A549 (cell line): ENCODE data around the gene RAB11FIP5. TPM values are rescaled to one million over a fixed set of nuclear protein-coding genes. Genes with fewer than 3 reads are reported as not detected.

Experiments used
- ATAC-seq, 2 experiments: fragments of 200-7000 bp in 1 of 2; fragments of >200 bp in 1 of 2; cut with Nextera tagmentation in 1 of 2; cut with Tn5 transposase in 1 of 2; 3 replicates each; pipeline versions ENCODE4 v1.8.0 to v1.9.1; 2018 to 2020; ENCODE audit warnings: mild to moderate bottlenecking in 1 of 2, moderate library complexity in 1 of 2
- CTCF ChIA-PET: fragments of 300-600 bp; sonication (Branson Sonifier 250); formaldehyde crosslinking; extraction: SDS; loops from one replicate; lab custom pipeline; 2021; ENCODE audit warnings: antibody characterized with exemption, inconsistent platforms; lab: Yijun Ruan, JAX
- POLR2A ChIA-PET: fragments of 350-600 bp; formaldehyde crosslinking; extraction: SDS; loops from one replicate; lab custom pipeline; 2021; ENCODE audit warnings: antibody characterized with exemption, inconsistent platforms; lab: Yijun Ruan, JAX
- DNase-seq, 2 experiments: peaks; one replicate each; pipeline versions ENCODE4 v3.0.0 to v3.0.0-alpha.2; 2011 to 2016; ENCODE audit warnings: low read depth in 1 of 2, low spot score in 1 of 2
- FAIRE-seq: peaks from 2 replicates; lab custom pipeline; 2011; peaks lifted over from hg19 to GRCh38; lab: Jason Lieb, UNC
- H3K27ac ChIP-seq, 2 experiments: fragments of >200 bp; sonication (Bioruptor Twin); formaldehyde crosslinking; 3 replicates each; pipeline ENCODE4 v1.5.1; 2016 to 2017
- H3K4me1 ChIP-seq: fragments of >200 bp; sonication (Bioruptor Twin); formaldehyde crosslinking; 3 replicates; pipeline ENCODE4 v1.6.1; 2016
- H3K4me2 ChIP-seq: fragments of >200 bp; sonication (Bioruptor Twin); formaldehyde crosslinking; 3 replicates; pipeline ENCODE4 v1.6.1; 2016
- H3K4me3 ChIP-seq: fragments of >200 bp; sonication (Bioruptor Twin); formaldehyde crosslinking; 3 replicates; pipeline ENCODE4 v1.5.1; 2016
- H3K9me3 ChIP-seq: fragments of >200 bp; sonication (Bioruptor Twin); formaldehyde crosslinking; 3 replicates; pipeline ENCODE4 v1.6.1; 2016
- CHD2 ChIP-seq: fragments of 150-350 bp; IDR thresholded peaks from 2 replicates; pipeline ENCODE4 v1.6.1; 2014; ENCODE audit warnings: low read length; ENCODE audit not compliant: partially characterized antibody
- CHD4 ChIP-seq: fragments of 200-600 bp; sonication (generic); IDR thresholded peaks from 2 replicates; pipeline ENCODE4 v1.6.1; 2016; ENCODE audit warnings: antibody characterized with exemption, mild to moderate bottlenecking, borderline replicate concordance
- CTCF ChIP-seq: fragments of >200 bp; sonication (Bioruptor Twin); formaldehyde crosslinking; IDR thresholded peaks from 3 replicates; pipeline ENCODE4 v1.5.1; 2016
- FOSL2 ChIP-seq, 2 experiments: fragments of 450-650 bp in 1 of 2; fragments of >200 bp in 1 of 2; sonication (Bioruptor Twin) in 1 of 2; formaldehyde crosslinking; IDR thresholded peaks; 2 replicates each; pipeline versions ENCODE4 v1.5.0 to v1.6.1; 2016 to 2020; ENCODE audit warnings: mild to moderate bottlenecking in 1 of 2, moderate library complexity in 1 of 2
- HES2 ChIP-seq: fragments of >200 bp; sonication (Bioruptor Twin); formaldehyde crosslinking; IDR thresholded peaks from 2 replicates; pipeline ENCODE4 v1.6.1; 2016
- HEYL ChIP-seq: fragments of 250-450 bp; sonication (Bioruptor Pico); IDR thresholded peaks from 2 replicates; pipeline ENCODE4 v1.8.0; 2021; ENCODE audit warnings: mild to moderate bottlenecking, moderate library complexity
- HMGXB4 ChIP-seq: fragments of 250-450 bp; sonication (Bioruptor Pico); IDR thresholded peaks from 2 replicates; pipeline ENCODE4 v1.5.0; 2021; ENCODE audit warnings: mild to moderate bottlenecking, moderate library complexity, borderline replicate concordance
- HOXB5 ChIP-seq: fragments of 250-450 bp; sonication (Bioruptor Pico); IDR thresholded peaks from 2 replicates; pipeline ENCODE4 v1.5.0; 2020; ENCODE audit warnings: mild to moderate bottlenecking, moderate library complexity
- MAX ChIP-seq: IDR thresholded peaks from 2 replicates; pipeline ENCODE4 v1.6.1; 2012
- MYC ChIP-seq: IDR thresholded peaks from 2 replicates; pipeline ENCODE4 v1.6.1; 2012; ENCODE audit warnings: mild to moderate bottlenecking, inconsistent platforms, low read length, improper control_type of control experiment, borderline replicate concordance
- PBX3 ChIP-seq: IDR thresholded peaks from 2 replicates; pipeline ENCODE4 v1.6.1; 2012
- POLR2A ChIP-seq: IDR thresholded peaks from 2 replicates; pipeline ENCODE4 v1.6.1; 2012; ENCODE audit warnings: mild to moderate bottlenecking, low read length
- RAD21 ChIP-seq, 2 experiments: fragments of >200 bp in 1 of 2; sonication (Bioruptor Twin) in 1 of 2; formaldehyde crosslinking in 1 of 2; IDR thresholded peaks in 1 of 2; conservative IDR thresholded peaks in 1 of 2; 2 replicates in 1 of 2; 3 replicates in 1 of 2; pipeline ENCODE4 v1.6.1; 2012 to 2018; ENCODE audit warnings: inconsistent platforms in 1 of 2
- RARB ChIP-seq: fragments of 250-450 bp; sonication (Bioruptor Pico); IDR thresholded peaks from 2 replicates; pipeline ENCODE4 v1.8.0; 2021; ENCODE audit warnings: mild to moderate bottlenecking, moderate library complexity
- RFX5 ChIP-seq: fragments of 450-650 bp; IDR thresholded peaks from 2 replicates; pipeline ENCODE4 v1.7.1; 2014; ENCODE audit warnings: antibody characterized with exemption, mild to moderate bottlenecking, moderate library complexity
- TFCP2L1 ChIP-seq: fragments of 250-450 bp; sonication (Bioruptor Pico); IDR thresholded peaks from 2 replicates; pipeline ENCODE4 v1.5.0; 2021; ENCODE audit warnings: mild to moderate bottlenecking
- TP53 ChIP-seq: fragments of 250-450 bp; sonication (Bioruptor Pico); IDR thresholded peaks from 2 replicates; pipeline ENCODE4 v1.5.0; 2021; ENCODE audit warnings: mild to moderate bottlenecking, moderate library complexity
- ZNF302 ChIP-seq: fragments of 250-450 bp; sonication (Bioruptor Pico); IDR thresholded peaks from 2 replicates; pipeline ENCODE4 v1.9.0; 2021; ENCODE audit warnings: inconsistent platforms, mild to moderate bottlenecking, moderate library complexity
- WGBS: methylation state at CpG from one replicate; pipeline ENCODE4 v1.1.6; 2017; ENCODE audit errors: missing lambda C conversion rate; 5-methylcytosine and 5-hydroxymethylcytosine counted together
- polyA plus RNA-seq, 4 experiments: library from polyadenylated mRNA; depleted of rRNA in 3 of 4; stranded (reverse); fragments of >200 nt; fragmentation: RNase III in 1 of 4; extraction: RNeasy Plus Mini Kit Qiagen cat#74134 plus additional on column Dnase treatment in 1 of 4; gene quantifications; 2 replicates in 3 of 4; 3 replicates in 1 of 4; pipeline ENCODE4 v1.2.3, GENCODE V29; 2011 to 2017

RAB11FIP5 gene
- polyA plus RNA-seq, 2 of the 4 experiments (the other 2 are of a cell fraction), result 21.6 to 21.8 TPM

GRCh38 chr2:73031095-73031678 is 81.6 kb downstream of the RAB11FIP5 start:
- ATAC-seq (no peak), FAIRE-seq (no peak), DNase-seq (no peak)
- WGBS, result 72% methylated on average over 3 of the region's 3 CpGs
- ChIA-PET CTCF (interaction anchor here (0.6 to 3.1 kb wide), 11 partner anchors 8 to 146 kb away, joined by 3 to 9 read pairs (median 3); no protein-coding TSS in a partner anchor), POLR2A (no interaction called here)
- peaks cover 41% of the 10 kb centered on the region for H3K4me1 ChIP-seq
- H3K4me3 ChIP-seq, result no peak overlapping the region
- H3K9me3 ChIP-seq, result no peaks in the 10 kb centered on the region
- TF ChIP-seq ZNF302 (CRISPR knock-in tag), result no peak
- TF ChIP-seq POLR2A, result no peak
- no peak for TF ChIP-seq TFCP2L1 (CRISPR knock-in tag)
- no peak for TF ChIP-seq HES2
- no peak for TF ChIP-seq CTCF
- no peak for TF ChIP-seq CHD2
- no peak for TF ChIP-seq RAD21 (conservative IDR thresholded peaks at IDR 0.05 in 1 of 2, IDR thresholded peaks at IDR 0.05 in 1 of 2)
- peak overlapping the region; percentile 66 for H3K4me2 ChIP-seq
- H3K27ac ChIP-seq, result peak overlapping the region; percentile 62 to 66

GRCh38 chr2:73028841-73029240 is 83.9 kb downstream of the RAB11FIP5 start:
- peaks cover 30% of the 10 kb centered on the region for H3K4me1 ChIP-seq
- DNase-seq (no peak), ATAC-seq (no peak), FAIRE-seq (no peak)
- ChIA-PET POLR2A (no interaction called here), CTCF (interaction anchor here (1.0 to 1.1 kb wide), 2 partner anchors 77 to 141 kb away, joined by 3 read pairs; partner anchors contain the start of gene SPR)
- no peak overlapping the region for H3K27ac ChIP-seq
- H3K4me3 ChIP-seq, result no peak overlapping the region
- H3K9me3 ChIP-seq, result no peaks in the 10 kb centered on the region
- H3K4me2 ChIP-seq, result no peak overlapping the region
- WGBS, result 81% methylated on average over 10 of the region's 10 CpGs
- TF ChIP-seq CHD4 (no peak), RARB (CRISPR knock-in tag) (no peak), TP53 (CRISPR knock-in tag) (no peak), RAD21 (conservative IDR thresholded peaks at IDR 0.05 in 1 of 2, IDR thresholded peaks at IDR 0.05 in 1 of 2) (no peak), MYC (no peak), RFX5 (no peak), FOSL2 (IDR thresholded peaks at IDR 0.05) (no peak), FOSL2 (CRISPR knock-in tag; IDR thresholded peaks at IDR 0.05) (no peak), PBX3 (no peak), HMGXB4 (CRISPR knock-in tag) (no peak), MAX (no peak), HOXB5 (CRISPR knock-in tag) (no peak), HEYL (no peak)
